Mesenchymal stem cell (in vitro differentiated cells and primary cell): ENCODE data around the gene FIP1L1. TPM values are rescaled to one million over a fixed set of nuclear protein-coding genes. Genes with fewer than 3 reads are reported as not detected.
"Not testable (repeated sequence)": the region's sequence is repeated elsewhere in the genome, so short reads cannot be mapped to it uniquely, and the experiment has no call there.

Experiments used
- DNase-seq: peaks from one replicate; pipeline ENCODE4 v3.0.0-alpha.2; 2013
- H2AFZ ChIP-seq: one replicate; pipeline ENCODE4 v1.6.1; 2013; ENCODE audit warnings: low read depth, mild to moderate bottlenecking, control low read depth, inconsistent platforms, low read length, moderate library complexity
- H2AK5ac ChIP-seq: 2 replicates; pipeline ENCODE4 v1.6.1; 2013; ENCODE audit warnings: low read length, moderate library complexity, mild to moderate bottlenecking, inconsistent platforms; ENCODE audit not compliant: severe bottlenecking
- H2BK120ac ChIP-seq: one replicate; pipeline ENCODE4 v1.6.1; 2013; ENCODE audit warnings: low read depth, mild to moderate bottlenecking, inconsistent platforms, low read length, moderate library complexity
- H2BK12ac ChIP-seq, 2 experiments: one replicate each; pipeline ENCODE4 v1.6.1; 2013; ENCODE audit warnings: inconsistent platforms in 2 of 2, low read length in 2 of 2, mild to moderate bottlenecking in 2 of 2, moderate library complexity in 2 of 2, control low read depth in 1 of 2
- H2BK15ac ChIP-seq: one replicate; pipeline ENCODE4 v1.6.1; 2013; ENCODE audit warnings: mild to moderate bottlenecking, low read depth, inconsistent platforms; ENCODE audit not compliant: poor library complexity, severe bottlenecking
- H2BK5ac ChIP-seq: 2 replicates; pipeline ENCODE4 v1.6.1; 2013; ENCODE audit warnings: low read depth, mild to moderate bottlenecking, low read length, control low read depth, inconsistent platforms; ENCODE audit not compliant: poor library complexity, severe bottlenecking
- H3K14ac ChIP-seq, 2 experiments: one replicate each; pipeline ENCODE4 v1.6.1; 2013; ENCODE audit warnings: inconsistent platforms in 2 of 2, low read length in 2 of 2, control low read depth in 1 of 2, mild to moderate bottlenecking in 1 of 2, moderate library complexity in 1 of 2
- H3K18ac ChIP-seq, 2 experiments: one replicate each; pipeline ENCODE4 v1.6.1; 2013; ENCODE audit warnings: inconsistent platforms in 2 of 2, low read length in 2 of 2, control low read depth in 1 of 2, low read depth in 1 of 2, mild to moderate bottlenecking in 1 of 2
- H3K23ac ChIP-seq, 2 experiments: one replicate each; pipeline ENCODE4 v1.6.1; 2013; ENCODE audit warnings: inconsistent platforms in 2 of 2, low read length in 2 of 2, mild to moderate bottlenecking in 2 of 2, moderate library complexity in 2 of 2, control low read depth in 1 of 2
- H3K27ac ChIP-seq: 2 replicates; pipeline ENCODE4 v1.5.1; 2013; ENCODE audit warnings: mild to moderate bottlenecking, moderate library complexity, low read length, control low read depth, inconsistent platforms; ENCODE audit not compliant: poor library complexity, severe bottlenecking
- H3K27me3 ChIP-seq, 2 experiments: 2 replicates each; pipeline versions ENCODE4 v1.6.1 to v1.7.0; 2013; ENCODE audit warnings: low read length in 2 of 2, mild to moderate bottlenecking in 2 of 2, moderate library complexity in 2 of 2, control low read depth in 1 of 2, inconsistent platforms in 1 of 2; ENCODE audit not compliant: control insufficient read depth in 1 of 2, insufficient read depth in 1 of 2
- H3K36me3 ChIP-seq, 2 experiments: 2 replicates each; pipeline versions ENCODE4 v1.6.1 to v1.7.0; 2013; ENCODE audit warnings: low read length in 2 of 2, control low read depth in 1 of 2, inconsistent platforms in 1 of 2, low read depth in 1 of 2, mild to moderate bottlenecking in 1 of 2; ENCODE audit not compliant: insufficient read depth in 2 of 2, control insufficient read depth in 1 of 2
- H3K4ac ChIP-seq, 2 experiments: one replicate each; pipeline ENCODE4 v1.6.1; 2013; ENCODE audit warnings: inconsistent platforms in 2 of 2, low read length in 2 of 2, mild to moderate bottlenecking in 2 of 2, moderate library complexity in 2 of 2, control low read depth in 1 of 2, low read depth in 1 of 2
- H3K4me1 ChIP-seq: 2 replicates; pipeline ENCODE4 v1.6.1; 2013; ENCODE audit warnings: low read depth, low read length, control low read depth; ENCODE audit not compliant: control insufficient read depth, insufficient read depth
- H3K4me2 ChIP-seq: 2 replicates; pipeline ENCODE4 v1.6.1; 2013; ENCODE audit warnings: low read length, mild to moderate bottlenecking, inconsistent platforms; ENCODE audit not compliant: poor library complexity, severe bottlenecking
- H3K4me3 ChIP-seq, 2 experiments: 2 replicates each; pipeline versions ENCODE4 v1.5.1 to v1.7.0; 2013; ENCODE audit warnings: low read length in 2 of 2, mild to moderate bottlenecking in 2 of 2, control low read depth in 1 of 2, low read depth in 1 of 2; ENCODE audit not compliant: insufficient read depth in 1 of 2
- H3K79me1 ChIP-seq: replicated peaks from 2 replicates; pipeline ENCODE4 v1.6.1; 2013; ENCODE audit warnings: mild to moderate bottlenecking, control low read depth, low read length, inconsistent platforms; ENCODE audit not compliant: poor library complexity, severe bottlenecking
- H3K9ac ChIP-seq: 2 replicates; pipeline ENCODE4 v1.7.0; 2013; ENCODE audit warnings: mild to moderate bottlenecking, low read length, moderate library complexity
- H3K9me3 ChIP-seq: 2 replicates; pipeline ENCODE4 v1.7.0; 2013; ENCODE audit warnings: mild to moderate bottlenecking, low read length; ENCODE audit not compliant: control insufficient read depth
- H4K8ac ChIP-seq: one replicate; pipeline ENCODE4 v1.6.1; 2013; ENCODE audit warnings: inconsistent platforms, mild to moderate bottlenecking, low read length, moderate library complexity
- H4K91ac ChIP-seq: one replicate; pipeline ENCODE4 v1.6.1; 2013; ENCODE audit warnings: mild to moderate bottlenecking, low read length, inconsistent platforms
- WGBS: methylation state at CpG from one replicate; pipeline ENCODE4 v1.1.7; 2013; ENCODE audit warnings: mixed read lengths; 5-methylcytosine and 5-hydroxymethylcytosine counted together
- polyA plus RNA-seq, 2 experiments: library from polyadenylated mRNA; stranded (reverse); fragments of 200-250 nt; gene quantifications; one replicate each; pipeline ENCODE4 v1.2.3, GENCODE V29; 2013

The FIP1L1 gene
- polyA plus RNA-seq (2013, experiment 1 of 2): 75.9 TPM
- 80.0 TPM for polyA plus RNA-seq (2013, experiment 2 of 2)

- Histone ChIP-seq H3K9ac (peak within 1 kb of the TSS; percentile 97), H2BK12ac (peak within 1 kb of the TSS in 1 of 2 experiments; percentile 47), H2BK5ac (peak within 1 kb of the TSS; percentile 11), H3K18ac (peak within 1 kb of the TSS; percentile 35 to 87), H3K27ac (peak within 1 kb of the TSS; percentile 2), H3K14ac (peak within 1 kb of the TSS; percentile 2 to 82), H3K4me2 (peak within 1 kb of the TSS; percentile 69), H3K4me3 (peak within 1 kb of the TSS; percentile 79 to 95), H4K91ac (peak within 1 kb of the TSS; percentile 52), H3K23ac (no peak within 1 kb of the TSS), H3K27me3 (no peaks in the 10 kb centered on the region), H3K79me1 (peaks cover 1% of the 10 kb centered on the region), H2BK120ac (peak within 1 kb of the TSS; percentile 93), H4K8ac (peak within 1 kb of the TSS; percentile 99), H2BK15ac (peak within 1 kb of the TSS; percentile 99), H3K9me3 (no peaks in the 10 kb centered on the region), H2AFZ (peak within 1 kb of the TSS; percentile 6), H2AK5ac (no peak within 1 kb of the TSS), H3K36me3 (peaks cover 0 to 14% of the 10 kb centered on the region in 2 experiments), H3K4ac (peak within 1 kb of the TSS; percentile 5 to 96), H3K4me1 (no peaks in the 10 kb centered on the region)
- WGBS: under 1% methylated on average over 55 of the region's 85 CpGs
- DNase-seq: peak; percentile 87
Observed at GRCh38 chr4:53377319-53378170, at the start of gene FIP1L1. TSS of gene FIP1L1 (plus strand) at chr4:53377641. CDS start at chr4:53377839, 198 bp downstream.

- H2BK120ac ChIP-seq, H3K4me3 ChIP-seq, H2BK12ac ChIP-seq, H3K4me1 ChIP-seq, H3K4ac ChIP-seq, H2BK5ac ChIP-seq, H2AFZ ChIP-seq, H3K18ac ChIP-seq, H2AK5ac ChIP-seq, H3K9ac ChIP-seq, H3K23ac ChIP-seq, H3K79me1 ChIP-seq, H4K91ac ChIP-seq, H2BK15ac ChIP-seq, H3K14ac ChIP-seq, H4K8ac ChIP-seq, H3K27ac ChIP-seq, H3K4me2 ChIP-seq, H3K9me3 ChIP-seq, DNase-seq, H3K27me3 ChIP-seq, H3K36me3 ChIP-seq: not testable (repeated sequence)
- 95% methylated on average over 6 of the region's 6 CpGs for WGBS
Observed at GRCh38 chr4:53334916-53335315, 42.5 kb upstream of the FIP1L1 start.

GRCh38 chr4:53340145-53340544, 37.3 kb upstream of the FIP1L1 start:
- not testable (repeated sequence) for H4K8ac ChIP-seq, DNase-seq, H3K4me2 ChIP-seq, H2AK5ac ChIP-seq, H3K27me3 ChIP-seq, H3K36me3 ChIP-seq, H3K4me1 ChIP-seq, H3K18ac ChIP-seq, H3K23ac ChIP-seq, H3K14ac ChIP-seq, H4K91ac ChIP-seq, H2BK120ac ChIP-seq, H3K27ac ChIP-seq, H3K79me1 ChIP-seq, H3K4ac ChIP-seq, H2BK15ac ChIP-seq, H3K4me3 ChIP-seq, H3K9ac ChIP-seq, H2BK5ac ChIP-seq, H3K9me3 ChIP-seq, H2AFZ ChIP-seq
- peak overlapping the region in 1 of 2 experiments; percentile 52 for H2BK12ac ChIP-seq
- WGBS: 96% methylated on average over 12 of the region's 12 CpGs

GRCh38 chr4:53346392-53346791, 31.0 kb upstream of the FIP1L1 start:
- not testable (repeated sequence) for H3K9me3 ChIP-seq, H3K18ac ChIP-seq, H2AK5ac ChIP-seq, H4K8ac ChIP-seq, H3K23ac ChIP-seq, DNase-seq, H3K4me2 ChIP-seq, H4K91ac ChIP-seq, H2AFZ ChIP-seq, H3K14ac ChIP-seq, H3K27me3 ChIP-seq, H3K79me1 ChIP-seq, H3K4ac ChIP-seq, H2BK5ac ChIP-seq, H3K27ac ChIP-seq, H2BK12ac ChIP-seq, H2BK120ac ChIP-seq, H2BK15ac ChIP-seq, H3K4me1 ChIP-seq, H3K4me3 ChIP-seq
- WGBS: 100% methylated on average over 2 of the region's 2 CpGs
- peaks cover 0 to 16% of the 10 kb centered on the region in 2 experiments for H3K36me3 ChIP-seq
- peak overlapping the region; percentile 36 for H3K9ac ChIP-seq
